ENCODE data around the gene TOX2.

GRCh38 chr20:44050925-44051660, 136.4 kb downstream of the TOX2 start:
- TF ChIP-seq SP1 (IDR thresholded peaks at IDR 0.05) (no peak), FOXK2 (IDR thresholded peaks at IDR 0.05) (no peak), TARDBP (IDR thresholded peaks at IDR 0.05) (no peak), L3MBTL2 (conservative IDR thresholded peaks at IDR 0.05) (no peak), FOXM1 (IDR thresholded peaks at IDR 0.05; ENCODE audit: borderline replicate concordance) (no peak), ZNF384 (IDR thresholded peaks at IDR 0.05) (no peak), PKNOX1 (IDR thresholded peaks at IDR 0.05) (no peak), HDGF (IDR thresholded peaks at IDR 0.05; ENCODE audit: borderline replicate concordance) (no peak)
